HG03039 (cell line): Measurements from ENCODE around the gene SCAF11.

ENCODE experiments used
- ATAC-seq: cut with Tn5 transposase; IDR thresholded peaks from one replicate; pipeline ENCODE4 v1.9.1; 2021; ENCODE audit warnings: mild to moderate bottlenecking, moderate library complexity; ENCODE audit not compliant: unreplicated experiment

The SCAF11 gene

DNA sequence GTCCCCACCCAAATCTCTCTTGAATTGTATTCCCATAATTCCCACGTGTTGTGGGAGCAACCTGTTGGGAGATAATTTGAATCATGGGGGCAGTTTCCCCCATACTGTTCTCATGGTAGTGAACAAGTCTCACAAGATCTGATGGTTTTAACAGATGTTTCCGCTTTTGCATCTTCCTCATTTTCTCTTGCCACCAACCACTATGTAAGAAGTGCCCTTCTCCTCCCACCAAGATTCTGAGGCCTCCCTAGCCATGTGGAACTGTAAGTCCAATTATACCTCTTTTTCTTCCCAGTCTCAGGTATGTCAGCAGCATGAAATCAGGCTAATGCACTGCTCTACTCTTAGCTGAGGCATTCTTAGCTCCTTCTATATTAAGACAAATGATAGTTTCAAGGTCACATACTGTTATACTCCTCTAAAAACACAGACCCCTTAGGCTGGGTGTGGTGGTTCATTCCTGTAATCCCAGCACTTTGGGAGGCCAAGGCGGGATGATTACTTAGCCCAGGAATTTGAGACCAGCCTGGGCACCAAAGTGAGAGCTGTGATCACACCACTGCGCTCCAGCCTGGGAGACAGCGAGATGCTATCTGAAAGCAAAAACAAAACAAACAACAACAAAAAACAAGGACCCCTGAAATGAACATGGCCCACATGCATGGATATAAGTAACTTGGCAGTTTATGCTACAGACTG, 3.6 kb downstream of the SCAF11 start:
- no peak for ATAC-seq

GRCh38 chr12:45981075-45981837, 9.1 kb downstream of the SCAF11 start:
- no peak for ATAC-seq

DNA sequence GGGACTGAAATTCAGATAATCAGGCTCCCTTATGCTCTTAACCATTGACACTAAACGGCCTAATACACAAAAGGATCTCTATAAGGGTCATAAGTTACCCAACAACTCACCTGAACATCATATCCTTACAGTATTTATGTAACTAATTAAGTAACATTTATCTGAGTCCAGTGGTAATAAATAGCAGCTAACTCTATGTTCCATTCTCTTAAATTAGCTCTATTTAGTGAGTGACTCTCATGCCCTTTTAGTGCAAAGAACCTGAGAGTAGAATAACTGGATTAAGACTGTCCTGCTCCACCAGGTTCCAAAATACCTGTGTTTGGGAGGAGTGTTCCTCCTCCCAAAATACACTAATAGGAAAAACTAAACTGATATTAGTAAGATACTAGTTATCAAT, 9.8 kb downstream of the SCAF11 start:
- ATAC-seq, result no peak

- ATAC-seq, result no peak
These were observed 12.3 kb downstream of the SCAF11 start for GRCh38 chr12:45978108-45978507.

- ATAC-seq, result no peak
These were observed 12.8 kb downstream of the SCAF11 start for GRCh38 chr12:45977620-45978019.

DNA sequence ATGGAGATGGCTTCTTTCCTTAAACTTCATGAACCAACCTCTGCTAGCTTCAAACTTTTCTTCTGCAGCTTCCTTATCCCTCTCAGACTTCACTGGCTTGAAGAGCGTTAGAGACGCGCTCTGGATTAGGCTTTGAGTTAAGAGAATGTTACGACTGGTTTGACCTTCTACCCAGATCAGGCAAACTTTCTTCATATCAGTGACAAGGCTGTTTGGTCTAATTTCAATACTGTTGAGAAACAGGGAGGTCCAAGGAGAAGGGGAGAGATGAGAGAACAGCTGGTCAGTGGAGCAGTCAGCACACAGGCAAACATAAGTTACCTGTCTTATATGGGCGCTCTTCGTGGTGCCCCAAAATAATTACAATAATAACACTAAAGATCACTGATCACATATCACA, 14.9 kb downstream of the SCAF11 start:
- no peak for ATAC-seq

- ATAC-seq, result no peak
These were observed 15.5 kb downstream of the SCAF11 start for GRCh38 chr12:45974883-45975282.

DNA sequence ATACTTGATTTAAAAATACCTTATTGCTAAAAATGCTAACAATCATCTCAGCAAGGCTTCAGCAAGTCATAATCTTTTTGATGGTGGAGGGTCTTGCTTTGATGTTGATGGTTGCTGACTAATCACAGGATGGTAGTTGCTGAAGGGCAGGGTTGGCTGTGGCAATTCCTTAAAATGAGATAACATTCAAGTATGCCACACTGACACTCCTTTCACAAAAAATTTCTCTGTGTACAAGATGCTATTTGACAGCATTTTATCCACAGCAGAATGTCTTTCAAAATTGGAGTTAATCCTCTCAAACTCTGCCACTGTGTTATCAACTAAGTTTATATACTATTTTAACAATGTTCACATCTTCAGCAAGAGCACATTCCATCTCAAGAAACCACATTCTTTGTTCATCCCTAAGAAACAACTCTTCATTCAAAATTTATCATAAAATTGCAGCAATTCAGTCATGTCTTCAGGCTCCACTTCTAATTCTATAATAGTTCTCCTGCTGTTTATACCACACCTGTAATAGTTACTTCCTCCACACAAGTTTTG, 16.1 kb downstream of the SCAF11 start:
- no peak for ATAC-seq

GRCh38 chr12:45973526-45973925, 16.8 kb downstream of the SCAF11 start:
- ATAC-seq, result no peak

GRCh38 chr12:45970391-45970790, 20.0 kb downstream of the SCAF11 start:
- ATAC-seq, result no peak

- no peak for ATAC-seq
These were observed 21.3 kb downstream of the SCAF11 start for GRCh38 chr12:45969084-45969483.

DNA sequence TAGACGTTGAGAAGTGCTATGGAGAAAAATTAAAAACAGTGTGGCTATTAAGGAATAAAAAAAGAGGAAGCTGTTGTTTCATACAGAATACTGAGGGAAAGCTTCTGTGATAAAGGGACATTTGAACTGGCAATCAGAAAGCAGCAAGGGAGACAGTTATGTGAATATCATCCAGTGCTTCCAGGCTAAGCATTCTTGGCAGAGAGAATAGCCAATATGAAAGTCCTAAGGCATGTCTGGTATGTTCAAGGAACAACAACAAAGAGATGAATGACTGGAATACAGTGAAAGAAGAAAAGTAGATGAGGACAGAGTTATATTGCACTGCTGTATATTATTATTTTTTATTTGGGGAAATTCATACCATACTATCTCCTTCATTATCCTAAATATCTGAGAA, 23.9 kb downstream of the SCAF11 start:
- ATAC-seq, result no peak

GRCh38 chr12:45962553-45963325, 27.6 kb downstream of the SCAF11 start:
- no peak for ATAC-seq

- no peak for ATAC-seq
These were observed 30.6 kb downstream of the SCAF11 start for GRCh38 chr12:45959728-45960127.

DNA sequence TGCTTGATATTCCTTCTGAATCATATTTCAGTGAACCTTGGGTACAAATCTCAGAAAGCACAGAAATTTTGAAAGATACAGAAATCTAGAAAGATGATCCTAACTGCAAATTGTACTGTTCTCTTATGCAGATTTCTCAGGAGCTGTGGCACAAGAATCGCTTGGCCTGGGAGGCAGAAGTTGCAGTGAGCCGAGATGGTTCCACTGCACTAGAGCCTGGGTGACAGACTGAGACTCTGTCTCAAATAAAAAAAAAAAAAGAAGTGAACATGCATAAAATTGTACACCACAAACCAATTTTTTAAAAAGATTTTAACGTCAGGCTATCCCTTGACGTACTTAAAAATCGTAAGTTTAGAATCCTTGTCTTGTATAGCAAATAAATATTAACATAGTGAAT, 31.3 kb downstream of the SCAF11 start:
- ATAC-seq, result no peak

GRCh38 chr12:45948546-45948945, 41.8 kb downstream of the SCAF11 start:
- ATAC-seq, result no peak

GRCh38 chr12:45946435-45946834, 43.9 kb downstream of the SCAF11 start:
- ATAC-seq, result no peak

DNA sequence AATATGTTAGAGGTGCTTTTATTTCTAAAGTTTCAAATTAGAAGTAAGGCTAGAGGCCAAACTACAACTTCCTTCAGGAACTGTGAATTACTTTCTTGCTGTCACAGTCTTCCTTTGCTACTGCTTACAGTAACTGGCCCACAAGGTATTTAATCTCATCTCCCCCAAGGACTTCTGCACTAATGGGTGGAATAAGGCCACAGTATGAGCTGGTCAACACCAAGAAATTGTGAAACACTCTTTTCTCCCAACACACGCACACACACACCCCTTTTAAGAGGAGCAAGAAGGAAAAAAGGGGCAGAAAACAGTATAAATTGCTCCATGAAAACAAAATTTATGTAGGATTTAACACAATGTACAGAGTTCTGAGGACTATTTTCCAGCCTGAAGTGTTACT, 45.6 kb downstream of the SCAF11 start:
- no peak for ATAC-seq

- ATAC-seq, result no peak
These were observed 50.6 kb downstream of the SCAF11 start for GRCh38 chr12:45939759-45940158.

DNA sequence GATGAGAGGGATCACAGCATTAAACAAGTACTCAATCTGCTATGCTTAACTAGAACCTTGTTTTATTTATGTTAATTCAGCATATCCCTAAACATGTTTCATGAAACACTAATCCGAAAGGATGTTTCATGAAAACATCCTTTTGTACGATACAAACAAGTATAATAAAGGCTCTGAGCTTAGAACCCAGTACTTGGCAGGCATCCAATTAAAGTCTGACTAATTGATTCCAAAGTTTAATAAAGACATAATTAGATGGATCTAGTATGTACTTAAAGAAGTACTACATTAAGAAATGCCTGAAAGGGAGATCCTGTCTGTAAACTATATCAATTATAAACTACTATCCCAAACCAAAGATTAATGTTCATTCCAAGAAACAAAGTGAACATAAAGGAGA, 51.8 kb downstream of the SCAF11 start:
- ATAC-seq, result no peak

DNA sequence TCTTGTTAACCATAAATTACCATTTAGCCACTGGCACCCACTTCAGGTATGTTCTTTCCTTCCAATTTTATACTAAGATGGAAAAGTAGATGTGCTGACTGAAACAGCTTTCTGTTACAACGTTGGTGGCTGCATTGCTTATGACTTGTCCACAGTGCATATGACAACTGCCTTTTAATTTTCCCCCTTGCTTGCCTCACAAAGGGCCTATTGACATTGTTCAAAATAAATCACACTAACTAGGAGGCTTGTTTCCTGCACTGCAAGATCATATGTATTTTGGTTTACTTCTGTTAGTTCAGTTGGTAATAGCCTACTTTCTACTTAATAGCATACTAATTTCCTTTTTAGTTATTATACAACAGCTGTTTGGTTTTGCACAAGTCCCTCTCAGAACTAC, 55.4 kb downstream of the SCAF11 start:
- no peak for ATAC-seq

DNA sequence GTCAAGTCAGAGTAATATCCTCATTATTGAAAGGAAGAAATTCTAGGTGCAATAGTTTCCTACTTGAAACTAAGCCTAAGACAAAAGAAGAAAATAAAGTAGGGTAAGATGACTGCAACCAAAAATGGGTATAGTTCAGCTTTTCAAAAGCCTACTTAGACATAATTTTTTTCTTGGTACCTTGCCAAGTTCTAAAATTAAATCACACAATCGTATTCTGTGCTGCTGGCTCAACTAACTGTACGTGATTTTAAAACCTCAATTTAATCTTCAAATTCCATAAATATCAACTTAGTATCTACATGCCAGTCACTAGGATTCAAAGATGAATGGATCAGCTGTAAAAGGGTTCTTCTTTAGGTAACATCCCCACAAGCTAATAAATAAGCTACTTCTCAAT, 56.9 kb downstream of the SCAF11 start:
- ATAC-seq, result no peak
